Iris pigment epithelial cell (primary cell): ENCODE measurements around the gene ACTL8.

ENCODE experiments used
- DNase-seq: peaks from one replicate; pipeline ENCODE4 v3.0.0-alpha.2; 2011; ENCODE audit warnings: low read depth

Gene ACTL8

GRCh38 chr1:17875882-17876280 is 120.7 kb downstream of the ACTL8 start:
- peak; percentile 34 for DNase-seq
